K562 (cell line): ENCODE results near the gene BTG2. TPM values are rescaled to one million over a fixed set of nuclear protein-coding genes. Genes with fewer than 3 reads are reported as not detected.
A peak's percentile ranks its signal among the peaks of the same experiment; 100 is the strongest.

ENCODE experiments used
- ATF2 ChIP-seq: sonication (generic); formaldehyde crosslinking; IDR thresholded peaks from 2 replicates; pipeline ENCODE4 v1.8.1; 2022; ENCODE audit warnings: missing genetic modification reagents
- CREB1 ChIP-seq, 2 experiments: sonication (generic) in 1 of 2; formaldehyde crosslinking in 1 of 2; IDR thresholded peaks; 2 replicates each; pipeline versions ENCODE4 v1.6.1 to v1.8.0; 2012 to 2022; ENCODE audit warnings: inconsistent platforms in 1 of 2, mild to moderate bottlenecking in 1 of 2, missing genetic modification reagents in 1 of 2, moderate library complexity in 1 of 2
- CREB5 ChIP-seq: fragments of 250-450 bp; sonication (Bioruptor Pico); IDR thresholded peaks from 2 replicates; pipeline ENCODE4 v1.5.0; 2020; ENCODE audit warnings: mild to moderate bottlenecking
- EP300 ChIP-seq: IDR thresholded peaks from 2 replicates; pipeline ENCODE4 v1.6.1; 2012; ENCODE audit warnings: low read length, improper control_type of control experiment
- L3MBTL2 ChIP-seq: fragments of 450-650 bp; IDR thresholded peaks from 2 replicates; pipeline ENCODE4 v1.6.1; 2016; ENCODE audit warnings: mild to moderate bottlenecking, moderate library complexity
- LEF1 ChIP-seq: fragments of 450-650 bp; IDR thresholded peaks from 2 replicates; pipeline ENCODE4 v1.6.1; 2016; ENCODE audit warnings: mild to moderate bottlenecking
- MAFF ChIP-seq: IDR thresholded peaks from 2 replicates; pipeline ENCODE4 v1.6.1; 2012; ENCODE audit warnings: low read length, improper control_type of control experiment
- MYC ChIP-seq, 2 experiments: fragments of 250-450 bp in 1 of 2; sonication (Bioruptor Pico) in 1 of 2; IDR thresholded peaks; 2 replicates each; pipeline versions ENCODE4 v1.5.1 to v1.6.1; 2012 to 2021; ENCODE audit warnings: low read depth in 2 of 2, borderline replicate concordance in 1 of 2, improper control_type of control experiment in 1 of 2, low read length in 1 of 2, mild to moderate bottlenecking in 1 of 2, moderate library complexity in 1 of 2
- NFATC3 ChIP-seq: fragments of 450-650 bp; IDR thresholded peaks from 2 replicates; pipeline ENCODE4 v1.6.1; 2017; ENCODE audit warnings: mild to moderate bottlenecking
- RREB1 ChIP-seq: fragments of 250-450 bp; sonication (Bioruptor Pico); IDR thresholded peaks from 2 replicates; pipeline ENCODE4 v1.4.0; 2020
- SMARCE1 ChIP-seq: fragments of 450-650 bp; IDR thresholded peaks from 2 replicates; pipeline ENCODE4 v1.7.1; 2016; ENCODE audit warnings: mild to moderate bottlenecking
- ZBTB7A ChIP-seq: IDR thresholded peaks from 2 replicates; pipeline ENCODE4 v1.6.1; 2011; ENCODE audit warnings: low read depth, mild to moderate bottlenecking, low read length, moderate library complexity, borderline replicate concordance; ENCODE audit not compliant: control insufficient read depth
- ZNF639 ChIP-seq, 2 experiments: fragments of 200-800 bp in 1 of 2; sonication (Bioruptor generic) in 1 of 2; sonication (generic) in 1 of 2; formaldehyde crosslinking in 1 of 2; IDR thresholded peaks in 1 of 2; conservative IDR thresholded peaks in 1 of 2; 2 replicates each; pipeline versions ENCODE4 v1.5.0 to v1.6.1; 2016 to 2020; ENCODE audit warnings: missing compliant biosample characterization in 1 of 2, missing genetic modification characterization in 1 of 2, missing genetic modification reagents in 1 of 2
- polyA plus RNA-seq, 8 experiments: library from polyadenylated mRNA; depleted of rRNA in 4 of 8; stranded (reverse) in 5 of 8; unstranded in 3 of 8; fragments of >200 nt; fragmentation: Nextera tagmentation in 2 of 8; fragmentation: Illumina TruSeq in 1 of 8; extraction: Ambion mirVana in 2 of 8; extraction: Trizol in 1 of 8; gene quantifications; 2 replicates each; pipeline versions ENCODE4 v1.2.1 to v1.2.3, GENCODE V29; 2011 to 2014; ENCODE audit warnings: inconsistent platforms in 1 of 8, missing spikeins in 1 of 8
- total RNA-seq, 7 experiments: library from RNA; depleted of rRNA in 6 of 7; stranded (reverse); fragments of >200 nt in 6 of 7; fragmentation: Illumina TruSeq in 2 of 7; extraction: Trizol in 2 of 7; gene quantifications; 2 replicates each; pipeline versions ENCODE4 v1.2.1 to v1.2.3, GENCODE V29; 2011 to 2021; ENCODE audit warnings: low replicate concordance in 1 of 7

BTG2 gene
- total and polyA plus RNA-seq, 9 of the 15 experiments (the other 6 are each of a cell fraction or from before 2014, with no cell fraction given) = 2.3 to 41.9 (median 8.7) TPM

GRCh38 chr1:203287109-203287893, 18.0 kb upstream of the BTG2 start (continued):
- TF ChIP-seq NFATC3 (peak; percentile 87), SMARCE1 (peak; percentile 52; the same call in 1 of the 2 replicates), ZNF639 (CRISPR knock-in tag; conservative IDR thresholded peaks at IDR 0.05 in 1 of 2, IDR thresholded peaks at IDR 0.05 in 1 of 2) (peak in 1 of 2 experiments; percentile 75; a peak in 1 of 4 replicates), ZBTB7A (peak; percentile 79; the same call in 1 of the 2 replicates), MAFF (peak; percentile 46; the same call in 1 of the 2 replicates), L3MBTL2 (no peak; the same call in 1 of the 2 replicates), CREB1 (IDR thresholded peaks at IDR 0.05) (peak; percentile 40; the same call in 1 of the 2 replicates), CREB1 (CRISPR knock-in tag; IDR thresholded peaks at IDR 0.05) (peak; percentile 33; the same call in 1 of the 2 replicates), CREB5 (CRISPR knock-in tag) (0 out of 2 replicates have a peak, but pooled peaks have one; percentile 29), MYC (IDR thresholded peaks at IDR 0.05; ENCODE audit: low read depth, low read length) (peak; percentile 36; the same call in 1 of the 2 replicates), MYC (CRISPR knock-in tag; IDR thresholded peaks at IDR 0.05; ENCODE audit: borderline replicate concordance, low read depth) (no peak), ATF2 (CRISPR knock-in tag) (no peak), LEF1 (peak; percentile 74; the same call in 1 of the 2 replicates), RREB1 (CRISPR knock-in tag) (0 out of 2 replicates have a peak, but pooled peaks have one; percentile 33), EP300 (peak; percentile 68)
